HG02884 (cell line): Measurements from ENCODE around the gene MEDAG.

Source experiments
- ATAC-seq: cut with Tn5 transposase; IDR thresholded peaks from one replicate; pipeline ENCODE4 v1.9.1; 2021; ENCODE audit warnings: mild to moderate bottlenecking, moderate library complexity; ENCODE audit not compliant: unreplicated experiment

The MEDAG gene

DNA sequence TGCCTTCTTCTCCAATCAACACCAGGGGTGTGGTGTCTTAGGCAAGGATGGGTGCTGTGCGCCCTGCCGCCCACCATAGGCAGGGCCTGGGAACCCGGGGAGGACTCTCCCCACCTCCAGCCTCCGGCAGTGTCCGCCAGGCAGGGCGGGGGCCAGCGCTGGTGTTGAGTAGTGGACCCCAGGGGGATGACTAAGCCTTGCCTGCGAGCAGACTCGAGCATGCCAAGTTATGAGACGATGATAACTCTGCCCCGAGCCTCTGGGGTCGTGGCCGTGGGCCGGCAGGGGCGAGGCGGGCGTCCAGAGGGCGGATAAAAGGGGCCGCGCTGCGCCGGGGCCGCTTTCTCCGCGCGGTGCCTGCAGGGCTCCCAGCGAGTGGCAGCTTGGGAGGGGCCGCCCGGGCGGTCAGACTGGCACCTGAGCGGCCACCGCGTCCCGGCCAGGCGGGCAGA lies at the start of gene MEDAG:
Gene MEDAG, plus strand, starts transcription at position 340 of the 452 bp plus-strand sequence. CDS start 245 bp downstream, outside the sequence.
- ATAC-seq, result no peak

DNA sequence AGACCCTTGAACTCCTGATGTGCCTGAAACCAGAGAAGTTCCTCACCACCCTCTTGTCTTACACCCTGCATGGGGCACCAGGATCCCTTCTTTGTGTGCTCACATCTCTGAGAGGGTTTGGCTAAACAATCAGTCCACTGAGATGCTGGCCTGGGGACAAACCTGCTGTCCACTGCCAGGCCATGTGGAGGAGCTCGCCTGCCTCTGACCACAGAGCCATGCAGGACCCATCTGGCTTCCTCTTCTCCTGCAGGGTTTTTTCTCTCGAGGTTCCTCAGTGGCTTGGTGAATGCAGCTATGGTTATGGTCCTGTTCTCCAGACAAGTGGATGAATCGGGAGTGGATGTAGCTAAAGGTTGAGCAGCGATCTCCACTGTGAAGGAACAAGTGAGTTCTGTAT lies 49.1 kb upstream of the MEDAG start:
- ATAC-seq, result no peak

DNA sequence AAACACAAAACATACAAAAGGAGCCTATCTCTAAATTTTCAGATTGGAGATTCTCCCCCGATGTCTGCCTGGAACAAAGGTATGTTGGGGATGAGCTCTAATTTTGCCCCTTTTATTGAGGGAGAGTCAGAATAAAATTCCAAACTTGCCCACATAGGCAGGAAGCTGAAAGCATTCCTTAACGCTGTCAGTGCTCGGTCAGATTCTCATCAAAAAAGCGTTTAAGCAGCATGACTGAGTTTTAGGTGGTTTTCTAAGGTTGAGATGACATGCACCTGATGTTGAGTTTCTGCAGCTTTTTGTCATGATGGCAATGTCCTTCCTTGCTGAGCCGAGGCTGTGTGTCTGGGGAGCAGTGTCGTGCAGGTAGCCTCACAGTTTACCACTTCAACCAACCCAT lies 48.4 kb upstream of the MEDAG start:
- ATAC-seq, result no peak

DNA sequence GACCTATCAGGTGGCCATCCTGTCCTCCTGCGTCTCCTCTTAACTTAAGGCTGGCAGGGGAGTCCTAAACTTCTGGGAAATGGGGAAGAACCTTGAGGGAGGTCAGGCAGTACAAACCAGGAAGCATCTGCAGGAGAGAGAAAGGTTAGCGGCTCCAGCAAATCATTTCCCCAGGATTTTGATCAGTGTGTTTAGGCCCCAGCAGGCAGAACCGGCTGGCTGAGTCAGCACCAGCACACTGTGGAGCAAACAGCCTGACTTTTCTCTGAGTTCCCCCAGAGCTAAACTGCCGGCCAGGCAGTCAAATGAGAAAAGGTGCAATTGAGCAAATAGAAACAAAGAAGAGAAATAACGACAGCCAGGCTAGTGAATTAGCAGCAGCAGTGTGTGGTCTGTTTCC lies 46.7 kb upstream of the MEDAG start:
- no peak for ATAC-seq

DNA sequence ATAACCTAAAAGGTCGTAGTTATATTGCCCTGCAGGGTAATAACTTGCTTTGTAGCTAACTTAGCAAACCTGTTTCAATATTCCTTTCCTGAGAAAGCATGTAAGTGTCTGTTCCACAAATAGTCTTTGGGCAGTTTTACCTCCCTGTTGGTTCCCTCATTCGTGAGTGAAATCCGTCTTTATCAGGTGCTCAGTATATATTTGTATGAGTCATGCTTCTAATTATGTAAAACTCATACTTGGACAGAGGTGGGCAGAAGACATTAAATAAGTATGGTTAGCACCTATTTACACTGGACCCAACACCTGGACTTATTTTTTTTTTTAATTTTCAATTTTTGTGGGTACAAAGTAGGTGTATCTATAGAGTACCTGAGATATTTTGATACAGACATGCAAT lies 44.9 kb upstream of the MEDAG start:
- no peak for ATAC-seq

DNA sequence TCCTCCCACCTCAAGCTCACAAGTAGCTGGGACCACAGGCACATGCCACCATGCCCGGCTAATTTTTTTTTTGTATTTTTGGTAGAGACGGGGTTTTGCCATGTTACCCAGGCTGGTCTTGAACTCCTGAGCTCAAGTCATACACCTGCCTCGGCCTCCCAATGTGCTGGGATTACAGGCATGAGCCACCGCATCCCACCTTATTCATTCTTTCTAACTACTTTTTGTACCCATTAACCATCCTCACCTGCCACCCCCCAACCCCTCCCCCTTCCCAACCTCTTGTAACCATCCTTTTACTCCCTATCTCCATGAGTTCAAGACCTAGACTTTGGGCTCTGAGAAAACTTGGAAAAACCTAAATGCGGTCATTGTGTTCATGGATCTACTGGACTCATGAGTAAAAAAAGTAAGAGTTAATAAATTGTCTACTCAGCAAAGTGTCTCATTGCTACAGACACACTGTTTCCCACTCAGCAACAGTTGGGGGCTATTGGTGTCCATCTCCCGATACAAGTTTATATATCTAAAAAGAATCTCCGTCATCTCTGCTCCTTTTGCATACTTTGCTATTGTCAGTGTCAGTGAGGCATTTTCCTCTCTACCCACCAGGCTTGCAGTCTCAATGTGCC lies 44.1 kb upstream of the MEDAG start:
- no peak for ATAC-seq

DNA sequence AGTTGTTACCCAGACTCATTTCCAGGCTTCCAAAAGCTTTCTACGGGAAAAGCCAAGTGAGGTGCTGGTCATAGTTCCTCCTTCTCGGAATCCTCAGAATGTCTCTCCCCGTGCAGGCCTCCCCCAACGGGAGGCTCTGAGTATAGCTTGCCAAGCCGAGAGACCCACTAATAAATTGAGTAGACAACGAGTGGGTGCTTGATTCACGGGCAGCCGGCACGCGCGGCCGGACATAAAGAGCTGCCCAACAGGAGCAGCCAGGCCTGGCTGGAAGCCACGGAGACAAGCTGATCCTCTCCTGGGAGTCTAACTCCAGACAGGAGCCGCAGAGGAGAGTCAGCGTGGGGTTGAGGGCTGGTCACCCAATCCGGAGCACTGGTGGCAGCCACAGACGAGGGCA lies 43.4 kb upstream of the MEDAG start:
- ATAC-seq, result no peak

DNA sequence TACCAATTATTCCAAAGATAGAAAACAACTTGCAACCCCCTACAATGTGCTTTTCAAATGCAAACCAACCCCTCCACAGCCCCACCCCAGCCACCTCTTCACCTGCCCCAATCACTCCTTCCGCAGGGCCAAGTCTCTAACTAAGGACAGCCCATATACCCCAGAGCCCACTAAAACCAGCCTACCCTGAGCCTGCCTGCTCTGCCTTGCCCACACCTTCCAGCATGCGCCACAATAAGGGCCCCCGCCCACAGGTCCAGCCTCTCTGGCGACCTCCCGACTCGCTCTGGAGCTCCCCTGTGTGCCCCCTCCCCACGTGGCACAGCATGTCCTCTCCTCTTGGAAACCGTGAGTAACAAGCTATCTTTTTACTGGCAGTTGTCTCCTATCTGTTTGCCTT lies 42.8 kb upstream of the MEDAG start:
- ATAC-seq, result no peak

DNA sequence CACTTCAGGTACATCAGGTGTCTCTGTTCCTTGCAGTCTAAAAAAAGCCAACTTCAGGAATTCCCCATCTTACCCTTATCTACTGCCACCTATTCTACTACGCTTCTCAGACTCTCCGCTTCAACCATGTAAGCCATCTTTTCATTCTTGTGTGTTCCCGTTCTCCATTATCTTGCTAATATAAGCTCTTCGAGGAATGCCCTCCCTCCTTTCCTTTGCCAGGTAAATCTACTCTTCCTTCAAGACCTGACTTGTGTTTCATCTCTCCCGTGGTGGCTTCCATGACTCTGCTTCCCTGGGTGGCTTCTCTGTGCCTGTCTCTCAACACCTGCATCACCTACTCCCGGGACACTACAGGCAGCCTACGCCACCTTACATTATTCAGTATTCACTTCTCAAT lies 42.3 kb upstream of the MEDAG start:
- no peak for ATAC-seq

DNA sequence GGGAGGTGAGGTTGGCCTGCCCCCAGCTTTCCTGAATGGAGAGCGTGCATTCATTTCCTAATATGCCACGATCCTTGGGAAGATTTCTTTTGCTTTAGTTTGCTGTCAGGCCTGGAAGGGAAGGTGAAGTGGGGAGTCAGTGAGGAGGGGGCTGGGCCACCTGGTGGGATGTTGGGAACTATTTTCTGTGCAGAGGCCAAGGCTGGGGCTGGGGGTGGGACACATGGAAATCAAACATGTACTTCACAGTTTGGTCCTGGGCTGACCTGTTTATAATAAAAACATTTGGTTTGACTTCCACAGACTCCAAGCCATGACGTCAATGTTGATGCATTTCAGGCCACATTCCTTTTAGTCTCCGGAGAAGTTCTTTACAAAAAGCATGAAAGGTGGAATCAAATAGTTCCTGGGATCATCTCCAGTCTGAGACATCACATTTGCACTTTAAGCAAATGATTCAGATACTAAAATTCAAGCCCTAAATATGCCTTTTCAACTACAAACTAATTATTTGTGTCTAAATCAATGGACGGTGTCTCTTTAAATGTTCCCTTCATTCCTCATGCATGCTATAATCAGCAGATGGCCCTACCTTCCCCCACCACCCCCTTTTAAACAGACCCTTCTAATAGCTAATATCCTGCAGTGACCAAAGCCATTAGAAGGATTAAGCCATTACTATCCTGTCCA lies 41.5 kb upstream of the MEDAG start:
- ATAC-seq, result no peak

DNA sequence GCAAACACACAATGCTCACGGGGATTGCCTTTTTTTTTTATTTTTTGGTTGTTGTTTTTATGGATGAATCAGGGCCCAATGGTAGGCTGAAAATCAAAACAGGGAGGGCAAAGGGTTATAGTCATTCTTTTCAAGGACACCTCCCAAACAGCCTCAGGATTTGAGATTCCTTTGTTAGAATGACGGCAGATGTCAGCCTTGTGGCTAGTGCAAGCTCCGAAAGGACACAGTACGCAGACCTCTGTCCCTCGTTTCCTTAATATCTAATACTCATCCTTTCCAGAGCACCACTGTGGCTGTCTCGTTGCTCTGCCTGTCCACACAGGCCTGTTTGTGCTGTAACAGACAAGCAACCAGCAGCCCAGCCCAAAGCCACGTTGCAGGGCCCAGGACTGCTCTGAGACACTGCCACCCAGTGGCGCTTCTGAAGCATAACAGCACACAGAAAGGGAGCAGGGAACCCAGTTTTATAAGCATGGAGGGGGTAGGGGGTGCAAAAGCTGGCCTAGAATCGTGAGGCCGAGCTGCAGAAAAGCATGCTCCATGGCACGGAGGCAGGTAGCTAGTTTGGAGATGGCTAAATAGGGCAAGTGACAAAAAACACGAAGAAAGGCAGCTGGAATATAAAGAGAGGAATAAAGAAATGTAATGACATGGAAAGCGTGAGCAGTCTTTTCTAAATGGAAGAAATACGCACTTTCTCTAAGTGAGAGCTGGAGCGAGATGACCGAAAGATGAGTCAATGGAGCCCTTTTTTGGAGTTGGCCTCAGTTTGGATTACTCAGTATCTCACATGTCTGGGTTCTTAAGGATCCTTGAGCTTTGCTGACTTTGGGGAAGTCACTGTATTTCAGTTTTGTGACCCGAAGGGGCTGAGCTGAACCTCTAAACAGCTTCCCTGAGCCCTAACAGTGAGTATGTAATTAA lies 40.7 kb upstream of the MEDAG start:
- peak; percentile 82 for ATAC-seq

DNA sequence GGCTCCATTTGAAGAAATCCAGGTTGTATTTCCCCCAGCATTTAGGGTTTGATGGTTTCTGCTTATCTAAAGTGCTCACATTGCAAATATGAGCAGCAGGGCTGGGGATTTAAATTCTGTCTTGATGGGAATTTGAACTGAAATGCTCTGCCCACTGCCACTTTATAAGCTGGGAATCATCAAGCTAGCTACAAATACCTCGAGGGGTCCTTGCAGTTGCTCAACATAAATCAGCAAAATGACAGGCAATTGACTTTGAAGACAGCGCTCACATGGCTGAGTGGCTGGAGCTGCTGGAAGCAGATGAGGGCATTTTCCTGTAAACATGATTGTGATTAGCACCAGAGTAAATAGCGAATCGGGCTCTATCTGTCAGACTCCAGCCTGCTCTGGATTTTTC lies 39.4 kb upstream of the MEDAG start:
- no peak for ATAC-seq

DNA sequence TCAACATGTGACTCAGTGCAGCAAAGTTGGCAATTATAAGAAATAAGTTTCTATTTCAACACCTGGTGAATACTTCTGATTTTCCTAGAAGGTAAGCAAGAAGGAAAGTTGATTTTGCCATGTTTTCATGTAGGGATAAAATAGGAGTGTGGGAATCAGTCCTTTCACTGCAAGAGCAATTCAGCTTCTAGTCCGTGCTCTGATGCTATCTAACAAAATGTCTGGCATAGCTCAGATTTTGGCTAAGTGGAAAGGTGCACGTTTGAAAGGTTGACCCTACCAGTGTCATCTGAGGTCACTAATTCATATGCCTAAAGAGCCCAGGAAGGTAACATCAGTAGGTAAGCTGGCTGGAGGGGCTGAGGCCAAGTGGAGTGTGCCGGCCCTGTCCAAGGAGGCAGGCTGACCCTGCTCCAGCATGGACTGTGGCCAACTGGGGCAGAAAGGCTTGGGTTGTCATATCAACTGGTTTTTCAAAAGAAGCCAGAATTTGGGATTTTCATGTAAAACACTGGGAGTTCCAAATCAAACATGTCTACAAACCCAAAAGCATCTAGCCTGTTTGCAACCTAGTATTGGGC lies 38.9 kb upstream of the MEDAG start:
- ATAC-seq, result no peak

DNA sequence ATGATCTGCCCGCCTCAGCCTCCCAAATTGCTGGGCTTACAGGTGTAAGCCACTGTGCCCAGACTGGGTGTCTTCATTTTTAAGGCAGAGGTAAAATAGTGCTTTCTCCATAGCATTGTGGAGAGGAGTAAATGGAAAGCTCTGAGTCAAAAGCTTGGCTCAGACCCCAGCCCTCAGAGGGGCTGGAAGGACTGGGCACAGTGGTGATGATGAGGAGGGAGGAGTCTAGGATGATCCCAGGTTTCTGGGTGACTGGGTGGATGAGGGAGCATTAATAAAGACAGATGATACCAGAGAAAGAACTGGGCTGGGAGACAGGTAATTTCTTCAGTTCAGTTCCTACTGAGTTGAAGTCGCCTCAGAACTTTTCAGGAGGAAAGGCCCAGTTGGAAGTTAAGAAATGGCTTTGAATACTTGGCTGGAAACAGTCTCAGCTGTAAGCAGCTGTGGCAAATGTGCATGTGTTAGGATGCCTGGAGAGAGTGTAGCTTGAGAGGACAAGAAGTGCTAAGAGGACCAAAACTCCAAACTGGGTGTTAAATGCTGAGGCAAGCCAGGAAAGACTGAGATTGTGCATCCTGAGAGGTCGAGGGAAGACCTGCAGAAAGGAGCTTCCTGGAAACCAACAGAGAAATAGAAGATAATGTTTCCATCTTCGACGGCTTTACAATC lies 37.1 kb upstream of the MEDAG start:
- ATAC-seq, result no peak

DNA sequence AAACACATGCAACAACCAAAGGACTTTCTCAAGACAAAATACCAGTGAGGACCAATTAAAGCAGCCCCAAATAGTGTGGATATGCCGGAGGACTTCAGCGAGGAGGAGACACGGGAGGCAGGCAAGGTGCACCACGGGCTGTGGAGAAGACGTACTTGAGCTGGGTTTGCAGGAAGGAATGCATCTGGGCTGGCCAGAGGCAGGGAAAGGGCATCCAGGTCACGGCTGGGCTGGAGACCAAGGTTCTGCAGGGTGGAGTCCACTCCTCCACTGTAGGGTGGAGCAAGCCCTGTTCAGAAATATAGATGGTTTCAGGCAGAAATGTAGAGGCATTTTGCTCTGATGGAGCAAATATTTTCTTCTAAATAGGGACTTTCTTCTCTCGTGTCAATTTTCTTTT lies 36.6 kb upstream of the MEDAG start:
- no peak for ATAC-seq

DNA sequence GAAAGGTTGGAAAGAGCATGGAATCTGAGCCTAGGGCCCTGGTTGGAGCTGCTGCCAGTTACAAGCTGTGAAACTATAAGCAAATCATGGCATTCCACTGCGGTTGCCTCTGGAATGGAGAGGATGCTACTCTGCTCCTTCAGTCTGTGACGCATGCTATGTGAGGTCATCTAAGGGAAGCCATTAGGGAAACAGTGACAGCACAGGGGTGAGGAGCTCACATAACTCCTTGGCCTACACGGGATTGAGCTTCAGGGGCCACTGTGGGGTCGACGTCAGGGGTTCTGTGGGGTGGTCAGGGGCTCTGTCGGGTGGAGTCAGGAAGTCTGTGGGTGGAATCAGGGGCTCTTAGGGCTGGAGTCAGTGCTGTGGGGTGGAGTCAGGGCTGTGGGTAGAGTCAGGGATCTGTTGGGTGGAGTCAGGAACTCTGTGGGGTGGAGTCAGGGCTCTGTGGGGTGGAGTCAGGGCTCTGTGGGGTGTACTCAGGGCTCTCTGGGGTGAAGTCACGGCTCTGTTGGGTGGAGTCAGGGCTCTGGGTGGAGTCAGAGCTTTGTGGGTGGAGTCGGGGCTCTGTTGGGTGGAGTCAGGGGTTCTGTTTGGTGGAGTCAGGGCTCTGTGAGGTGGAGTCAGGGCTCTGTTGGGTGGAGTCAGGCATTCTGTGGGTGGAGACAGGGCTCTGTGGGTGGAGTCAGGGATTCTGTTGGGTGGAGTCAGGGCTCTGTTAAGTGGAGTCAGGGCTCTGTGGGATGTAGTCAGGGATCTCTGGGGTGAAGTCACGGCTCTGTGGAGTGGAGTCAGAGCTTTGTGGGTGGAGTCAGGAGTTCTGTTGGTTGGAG lies 35.8 kb upstream of the MEDAG start:
- ATAC-seq, result peak; percentile 67

DNA sequence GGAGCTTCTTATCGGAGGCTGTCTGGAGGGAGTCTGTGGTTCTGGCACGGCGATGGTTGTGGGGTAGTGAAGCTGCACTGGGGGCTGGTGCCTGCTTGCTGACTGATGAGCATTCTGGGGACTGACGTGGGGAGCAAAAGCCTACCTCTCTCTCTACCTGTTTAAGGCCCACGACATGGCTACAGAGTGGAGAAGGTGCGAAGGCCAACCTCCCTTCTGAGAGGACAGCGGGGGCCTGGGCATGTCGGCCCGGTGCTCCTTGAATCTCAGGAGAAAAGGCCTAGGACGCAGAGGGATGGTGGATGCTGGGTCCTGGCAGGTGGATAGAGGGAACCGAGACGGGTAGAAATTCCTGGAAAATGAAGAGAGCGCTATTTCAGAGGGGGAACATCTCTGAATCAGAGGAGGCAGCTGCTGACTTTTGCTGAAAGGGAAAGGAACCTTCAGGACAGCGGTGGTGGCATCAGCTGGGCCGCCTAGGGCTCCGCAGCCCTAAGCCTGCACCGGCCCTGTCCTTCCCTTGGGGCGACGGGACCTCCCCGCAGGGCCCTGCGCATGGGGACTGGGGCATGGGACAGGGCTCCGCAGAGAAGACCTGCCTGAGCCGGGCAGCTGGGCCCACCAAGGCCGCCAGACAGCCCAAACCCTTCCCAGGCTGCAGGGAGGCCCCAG lies 35.0 kb upstream of the MEDAG start:
- ATAC-seq, result no peak

DNA sequence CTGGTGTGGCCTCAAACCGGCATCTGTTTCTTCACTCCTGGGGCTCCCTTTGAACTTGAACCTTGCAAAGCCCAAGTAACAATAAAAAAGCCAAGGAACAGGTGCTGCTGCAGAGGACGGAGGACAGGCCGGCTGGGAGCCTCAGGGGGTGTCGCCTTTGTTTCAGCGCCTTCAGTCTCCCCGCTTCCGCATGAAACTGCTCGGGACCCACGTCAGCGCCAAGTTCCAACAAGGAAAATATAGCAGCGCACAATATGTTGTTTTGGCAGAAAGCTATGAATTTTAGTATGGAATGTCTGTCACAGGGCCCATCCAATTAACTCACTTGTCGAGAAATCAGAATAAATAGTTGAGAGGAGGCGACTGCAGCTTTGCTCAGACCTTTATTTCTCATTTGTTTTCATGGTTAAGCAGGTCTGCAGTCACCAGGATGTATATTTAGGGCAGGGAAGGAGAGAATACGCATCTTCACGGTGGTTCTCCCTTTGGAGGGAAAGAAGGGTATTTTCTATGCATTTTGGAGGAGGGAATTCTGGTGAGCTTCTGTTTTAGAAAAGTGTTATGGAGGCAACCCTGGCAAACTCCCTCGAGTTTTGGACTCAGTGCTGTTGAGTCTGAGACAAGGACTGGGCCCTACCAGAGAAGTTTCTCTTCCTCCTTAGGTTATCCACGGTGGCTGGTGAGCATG lies 34.3 kb upstream of the MEDAG start:
- no peak for ATAC-seq

DNA sequence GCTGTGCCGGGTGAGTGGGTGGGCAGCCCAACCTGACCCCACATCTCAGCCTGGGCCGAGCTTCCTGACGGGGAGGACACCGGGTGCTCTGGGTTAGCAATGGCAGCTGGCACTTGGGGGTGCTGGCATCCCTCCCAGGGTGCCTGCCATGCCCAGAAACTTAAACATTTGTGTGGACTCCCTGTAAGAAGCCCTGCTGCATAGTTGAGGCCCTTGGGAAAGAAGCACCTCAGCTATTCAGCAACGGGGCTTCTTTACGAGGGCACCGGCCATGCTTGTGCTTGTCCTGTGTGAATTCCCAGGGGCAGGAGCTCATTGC lies 33.8 kb upstream of the MEDAG start:
- ATAC-seq, result no peak
